ENCODE data around the gene HOXA10. TPM values are rescaled to one million over a fixed set of nuclear protein-coding genes. Genes with fewer than 3 reads are reported as not detected.

Gene HOXA10
- total RNA-seq, 2 donors from 2014 or later, result not detected

- Mint-ChIP-seq H3K36me3 (ENCODE audit: low read depth) (no peaks in the 10 kb centered on the region), H3K4me3 (no peak overlapping the region), H3K27me3 (ENCODE audit: insufficient read depth) (peaks cover 100% of the 10 kb centered on the region), H3K27ac (no peak overlapping the region), H3K4me1 (peaks cover 19% of the 10 kb centered on the region), H3K9me3 (peaks cover 4% of the 10 kb centered on the region)
- Histone ChIP-seq H3K36me3 (ENCODE audit: control insufficient read depth, insufficient read depth, low read length) (no peaks in the 10 kb centered on the region), H3K27ac (ENCODE audit: low read depth, low read length) (no peak overlapping the region), H3K9me3 (ENCODE audit: control insufficient read depth, low read length) (no peaks in the 10 kb centered on the region), H3K4me3 (ENCODE audit: low read length) (no peak overlapping the region), H3K9ac (ENCODE audit: extremely low read depth, low read length, poor library complexity, severe bottlenecking) (no peak overlapping the region), H3K4me1 (ENCODE audit: control insufficient read depth, insufficient read depth, low read length) (peaks cover 6% of the 10 kb centered on the region), H3K27me3 (ENCODE audit: control insufficient read depth, insufficient read depth, low read length, poor library complexity, severe bottlenecking) (peaks cover 100% of the 10 kb centered on the region)
- TF ChIP-seq, protein P1, sequence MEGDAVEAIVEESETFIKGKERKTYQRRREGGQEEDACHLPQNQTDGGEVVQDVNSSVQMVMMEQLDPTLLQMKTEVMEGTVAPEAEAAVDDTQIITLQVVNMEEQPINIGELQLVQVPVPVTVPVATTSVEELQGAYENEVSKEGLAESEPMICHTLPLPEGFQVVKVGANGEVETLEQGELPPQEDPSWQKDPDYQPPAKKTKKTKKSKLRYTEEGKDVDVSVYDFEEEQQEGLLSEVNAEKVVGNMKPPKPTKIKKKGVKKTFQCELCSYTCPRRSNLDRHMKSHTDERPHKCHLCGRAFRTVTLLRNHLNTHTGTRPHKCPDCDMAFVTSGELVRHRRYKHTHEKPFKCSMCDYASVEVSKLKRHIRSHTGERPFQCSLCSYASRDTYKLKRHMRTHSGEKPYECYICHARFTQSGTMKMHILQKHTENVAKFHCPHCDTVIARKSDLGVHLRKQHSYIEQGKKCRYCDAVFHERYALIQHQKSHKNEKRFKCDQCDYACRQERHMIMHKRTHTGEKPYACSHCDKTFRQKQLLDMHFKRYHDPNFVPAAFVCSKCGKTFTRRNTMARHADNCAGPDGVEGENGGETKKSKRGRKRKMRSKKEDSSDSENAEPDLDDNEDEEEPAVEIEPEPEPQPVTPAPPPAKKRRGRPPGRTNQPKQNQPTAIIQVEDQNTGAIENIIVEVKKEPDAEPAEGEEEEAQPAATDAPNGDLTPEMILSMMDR (conservative IDR thresholded peaks at IDR 0.05), result no peak
- DNase-seq, result peak; percentile 35
- WGBS, 2 experiments (ENCODE audit: insufficient coverage in 1 of 2, insufficient read length in 1 of 2), result 40 to 47% methylated on average over 2 to 4 of the region's 4 CpGs
These were observed 7.7 kb upstream of the HOXA10 start for GRCh38 chr7:27181795-27182275.

DNA sequence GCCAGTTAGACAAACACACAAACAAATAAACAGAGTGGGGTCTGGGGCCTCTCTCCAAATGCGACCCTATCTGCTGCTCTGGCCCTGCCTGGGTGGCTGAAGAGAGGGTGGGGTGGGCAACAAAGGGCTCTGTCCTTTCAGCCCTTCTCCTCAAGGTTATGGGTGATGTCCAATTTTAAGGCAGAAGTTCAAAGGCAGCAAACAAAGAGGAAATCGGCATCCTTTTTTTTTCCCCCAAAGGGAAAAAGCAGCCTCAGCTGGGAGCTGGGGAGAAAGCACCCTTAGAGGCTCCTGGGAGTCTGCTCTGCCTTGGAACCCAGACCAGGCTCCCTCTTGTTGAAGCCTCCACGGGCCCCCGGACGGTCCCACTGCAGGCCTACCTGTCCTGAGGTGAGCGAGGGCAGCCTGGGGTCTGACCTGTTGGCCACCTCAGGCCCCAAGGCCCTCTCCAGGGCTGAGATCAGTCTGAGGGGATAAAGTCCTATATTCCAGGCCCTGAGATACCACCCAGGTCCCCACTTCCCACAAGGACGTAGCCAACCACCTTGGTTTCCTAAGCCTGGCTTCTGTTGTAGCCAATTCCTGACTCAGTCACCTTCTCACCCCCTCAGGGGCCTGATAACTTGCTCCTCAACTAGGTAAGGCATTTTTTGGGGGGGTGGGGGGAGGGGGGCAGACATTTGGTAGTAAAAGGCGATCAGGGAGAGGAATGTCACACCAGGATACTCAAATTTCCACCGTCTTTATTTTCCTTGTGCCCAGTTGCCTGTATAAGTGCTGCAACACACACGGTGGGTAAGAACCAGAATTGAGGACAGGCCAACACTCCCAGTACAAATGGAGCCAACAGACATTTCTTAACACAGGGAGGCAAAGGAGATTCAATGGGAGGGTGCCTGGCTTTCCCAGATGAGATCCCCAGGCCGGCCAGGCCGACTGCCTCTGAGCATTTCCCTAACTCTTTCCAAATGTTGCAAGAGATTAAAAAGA is 6.6 kb upstream of the HOXA10 start:
- Mint-ChIP-seq H3K4me3 (no peak overlapping the region), H3K36me3 (ENCODE audit: low read depth) (no peaks in the 10 kb centered on the region), H3K27me3 (ENCODE audit: insufficient read depth) (peaks cover 100% of the 10 kb centered on the region), H3K9me3 (peaks cover 4% of the 10 kb centered on the region), H3K27ac (no peak overlapping the region), H3K4me1 (peaks cover 15% of the 10 kb centered on the region)
- no peak overlapping the region for H3K27ac ChIP-seq (ENCODE audit: low read depth, low read length)
- H3K4me3 ChIP-seq (ENCODE audit: low read length), result no peak overlapping the region
- TF ChIP-seq, protein P1 (conservative IDR thresholded peaks at IDR 0.05), result no peak
- H3K27me3 ChIP-seq (ENCODE audit: control insufficient read depth, insufficient read depth, low read length, poor library complexity, severe bottlenecking), result peaks cover 100% of the 10 kb centered on the region
- WGBS, 2 experiments (ENCODE audit: insufficient coverage in 1 of 2, insufficient read length in 1 of 2), result 47 to 66% methylated on average over 7 to 12 of the region's 12 CpGs
- H3K36me3 ChIP-seq (ENCODE audit: control insufficient read depth, insufficient read depth, low read length), result no peaks in the 10 kb centered on the region
- H3K9ac ChIP-seq (ENCODE audit: extremely low read depth, low read length, poor library complexity, severe bottlenecking), result no peak overlapping the region
- peaks cover 5% of the 10 kb centered on the region for H3K9me3 ChIP-seq (ENCODE audit: control insufficient read depth, low read length)
- peaks cover 6% of the 10 kb centered on the region for H3K4me1 ChIP-seq (ENCODE audit: control insufficient read depth, insufficient read depth, low read length)
- DNase-seq, result peak; percentile 41

- H3K36me3 Mint-ChIP-seq (ENCODE audit: low read depth), result no peaks in the 10 kb centered on the region
- 5% methylated on average over 23 to 56 of the region's 56 CpGs for WGBS, 2 experiments (ENCODE audit: insufficient coverage in 1 of 2, insufficient read length in 1 of 2)
- peak overlapping the region; percentile 50 for H3K4me3 ChIP-seq (ENCODE audit: low read length)
- no peak overlapping the region for H3K9ac ChIP-seq (ENCODE audit: extremely low read depth, low read length, poor library complexity, severe bottlenecking)
- peaks cover 100% of the 10 kb centered on the region for H3K27me3 Mint-ChIP-seq (ENCODE audit: insufficient read depth)
- peak overlapping the region; percentile 15 for H3K4me3 Mint-ChIP-seq
- peaks cover 100% of the 10 kb centered on the region for H3K27me3 ChIP-seq (ENCODE audit: control insufficient read depth, insufficient read depth, low read length, poor library complexity, severe bottlenecking)
- peaks cover 6% of the 10 kb centered on the region for H3K9me3 Mint-ChIP-seq
- no peaks in the 10 kb centered on the region for H3K36me3 ChIP-seq (ENCODE audit: control insufficient read depth, insufficient read depth, low read length)
- TF ChIP-seq, protein P1 (conservative IDR thresholded peaks at IDR 0.05), result peak; percentile 96
- H3K27ac ChIP-seq (ENCODE audit: low read depth, low read length), result peak overlapping the region; percentile 19
- H3K9me3 ChIP-seq (ENCODE audit: control insufficient read depth, low read length), result peaks cover 11% of the 10 kb centered on the region
- H3K27ac Mint-ChIP-seq, result no peak overlapping the region
- peaks cover 12% of the 10 kb centered on the region for H3K4me1 Mint-ChIP-seq
- peaks cover 6% of the 10 kb centered on the region for H3K4me1 ChIP-seq (ENCODE audit: control insufficient read depth, insufficient read depth, low read length)
- peak; percentile 93 for DNase-seq
These were observed 5.6 kb upstream of the HOXA10 start for GRCh38 chr7:27179503-27180430.

Measured in endodermal cell (in vitro differentiated cells).